ENCODE results near the gene NUP42. TPM values are rescaled to one million over a fixed set of nuclear protein-coding genes. Genes with fewer than 3 reads are reported as not detected.

Gene NUP42
- total and polyA plus RNA-seq, 2 of the 13 experiments (the other 11 are each of a cell fraction or from before 2014, with no cell fraction given) = 32.0 to 51.5 TPM

DNA sequence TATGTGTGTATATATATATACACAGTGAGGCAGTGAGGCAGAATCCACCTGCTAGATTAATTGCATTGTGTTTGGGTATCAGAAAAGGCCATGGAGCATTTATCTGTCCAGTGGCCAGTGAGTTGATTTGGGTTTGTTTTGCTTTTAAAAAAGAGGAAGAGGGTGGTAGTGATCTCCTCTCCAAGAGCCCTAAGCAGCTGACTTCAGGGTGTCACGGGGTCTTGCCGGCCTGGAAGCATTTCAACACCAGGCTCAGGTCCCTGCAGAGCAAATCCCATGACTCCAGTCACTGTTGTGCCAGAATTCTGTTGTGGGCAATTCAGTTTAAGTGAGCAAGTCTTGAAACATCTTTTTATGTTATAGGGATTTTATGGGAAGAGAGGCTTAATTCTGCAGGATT is 34.2 kb downstream of the NUP42 start:
- Histone ChIP-seq H4K20me1 (ENCODE audit: insufficient read depth, low read length) (no peaks in the 10 kb centered on the region), H3K9ac (ENCODE audit: insufficient read depth, low read depth, low read length) (no peak overlapping the region), H3K79me2 (ENCODE audit: insufficient read depth, low read length) (no peaks in the 10 kb centered on the region), H2AFZ (ENCODE audit: low read length) (no peak overlapping the region), H3K9me3 (ENCODE audit: low read length) (no peaks in the 10 kb centered on the region), H3K27me3 (ENCODE audit: control insufficient read depth in 1 of 2, insufficient read depth in 2 of 2, low read length in 2 of 2) (peaks cover 0 to 8% of the 10 kb centered on the region in 2 experiments; a peak in 2 of 5 replicates), H3K4me1 (ENCODE audit: insufficient read depth, low read length) (peaks cover 9% of the 10 kb centered on the region; the same call in 1 of the 2 replicates), H3K4me2 (ENCODE audit: low read depth, low read length) (no peak overlapping the region), H3K27ac (ENCODE audit: extremely low read length, insufficient read depth, low read length) (no peak overlapping the region), H3K36me3 (replicated peaks in 1 of 2; ENCODE audit: control insufficient read depth in 1 of 2, insufficient read depth in 2 of 2, low read length in 2 of 2) (no peaks in the 10 kb centered on the region), H3K4me3 (replicated peaks in 1 of 3; ENCODE audit: insufficient read depth in 1 of 3, low read depth in 2 of 3, low read length in 3 of 3) (no peak overlapping the region)
- ChIA-PET POLR2A (no interaction called here), CTCF (ENCODE audit: low intra/inter-chr PET ratio, low total read pairs) (no interaction called here)
- WGBS (ENCODE audit: low lambda C conversion rate) = 0% methylated on average over 2 of the region's 2 CpGs
- intact Hi-C loops (cut with micrococcal nuclease; ENCODE audit: unreplicated experiment) = no loop called here
- in situ Hi-C loops (cut with HindIII; ENCODE audit: extremely low pct_ligation_motif_present, low pct_unique_long_range_greater_than_20kb) = no loop called here
- no TSS peak for BruUV-seq (replicated peaks)
- ATAC-seq (no peak), FAIRE-seq (no peak), DNase-seq (ENCODE audit: low spot score) (no peak)
- TF ChIP-seq, protein P1, sequence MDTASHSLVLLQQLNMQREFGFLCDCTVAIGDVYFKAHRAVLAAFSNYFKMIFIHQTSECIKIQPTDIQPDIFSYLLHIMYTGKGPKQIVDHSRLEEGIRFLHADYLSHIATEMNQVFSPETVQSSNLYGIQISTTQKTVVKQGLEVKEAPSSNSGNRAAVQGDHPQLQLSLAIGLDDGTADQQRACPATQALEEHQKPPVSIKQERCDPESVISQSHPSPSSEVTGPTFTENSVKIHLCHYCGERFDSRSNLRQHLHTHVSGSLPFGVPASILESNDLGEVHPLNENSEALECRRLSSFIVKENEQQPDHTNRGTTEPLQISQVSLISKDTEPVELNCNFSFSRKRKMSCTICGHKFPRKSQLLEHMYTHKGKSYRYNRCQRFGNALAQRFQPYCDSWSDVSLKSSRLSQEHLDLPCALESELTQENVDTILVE (CRISPR knock-in tag; IDR thresholded peaks at IDR 0.05) = no peak
- no peak for TF ChIP-seq AHR (CRISPR knock-in tag; IDR thresholded peaks at IDR 0.05)
- TF ChIP-seq NKX3-1 (CRISPR knock-in tag; IDR thresholded peaks at IDR 0.05) = no peak
- TF ChIP-seq SMARCE1 (IDR thresholded peaks at IDR 0.05; ENCODE audit: borderline replicate concordance) = no peak
- no peak for TF ChIP-seq PHF20 (CRISPR knock-in tag; IDR thresholded peaks at IDR 0.05)
- no peak for TF ChIP-seq ZFP90 (CRISPR knock-in tag; IDR thresholded peaks at IDR 0.05; ENCODE audit: borderline replicate concordance)
- TF ChIP-seq, protein P2, sequence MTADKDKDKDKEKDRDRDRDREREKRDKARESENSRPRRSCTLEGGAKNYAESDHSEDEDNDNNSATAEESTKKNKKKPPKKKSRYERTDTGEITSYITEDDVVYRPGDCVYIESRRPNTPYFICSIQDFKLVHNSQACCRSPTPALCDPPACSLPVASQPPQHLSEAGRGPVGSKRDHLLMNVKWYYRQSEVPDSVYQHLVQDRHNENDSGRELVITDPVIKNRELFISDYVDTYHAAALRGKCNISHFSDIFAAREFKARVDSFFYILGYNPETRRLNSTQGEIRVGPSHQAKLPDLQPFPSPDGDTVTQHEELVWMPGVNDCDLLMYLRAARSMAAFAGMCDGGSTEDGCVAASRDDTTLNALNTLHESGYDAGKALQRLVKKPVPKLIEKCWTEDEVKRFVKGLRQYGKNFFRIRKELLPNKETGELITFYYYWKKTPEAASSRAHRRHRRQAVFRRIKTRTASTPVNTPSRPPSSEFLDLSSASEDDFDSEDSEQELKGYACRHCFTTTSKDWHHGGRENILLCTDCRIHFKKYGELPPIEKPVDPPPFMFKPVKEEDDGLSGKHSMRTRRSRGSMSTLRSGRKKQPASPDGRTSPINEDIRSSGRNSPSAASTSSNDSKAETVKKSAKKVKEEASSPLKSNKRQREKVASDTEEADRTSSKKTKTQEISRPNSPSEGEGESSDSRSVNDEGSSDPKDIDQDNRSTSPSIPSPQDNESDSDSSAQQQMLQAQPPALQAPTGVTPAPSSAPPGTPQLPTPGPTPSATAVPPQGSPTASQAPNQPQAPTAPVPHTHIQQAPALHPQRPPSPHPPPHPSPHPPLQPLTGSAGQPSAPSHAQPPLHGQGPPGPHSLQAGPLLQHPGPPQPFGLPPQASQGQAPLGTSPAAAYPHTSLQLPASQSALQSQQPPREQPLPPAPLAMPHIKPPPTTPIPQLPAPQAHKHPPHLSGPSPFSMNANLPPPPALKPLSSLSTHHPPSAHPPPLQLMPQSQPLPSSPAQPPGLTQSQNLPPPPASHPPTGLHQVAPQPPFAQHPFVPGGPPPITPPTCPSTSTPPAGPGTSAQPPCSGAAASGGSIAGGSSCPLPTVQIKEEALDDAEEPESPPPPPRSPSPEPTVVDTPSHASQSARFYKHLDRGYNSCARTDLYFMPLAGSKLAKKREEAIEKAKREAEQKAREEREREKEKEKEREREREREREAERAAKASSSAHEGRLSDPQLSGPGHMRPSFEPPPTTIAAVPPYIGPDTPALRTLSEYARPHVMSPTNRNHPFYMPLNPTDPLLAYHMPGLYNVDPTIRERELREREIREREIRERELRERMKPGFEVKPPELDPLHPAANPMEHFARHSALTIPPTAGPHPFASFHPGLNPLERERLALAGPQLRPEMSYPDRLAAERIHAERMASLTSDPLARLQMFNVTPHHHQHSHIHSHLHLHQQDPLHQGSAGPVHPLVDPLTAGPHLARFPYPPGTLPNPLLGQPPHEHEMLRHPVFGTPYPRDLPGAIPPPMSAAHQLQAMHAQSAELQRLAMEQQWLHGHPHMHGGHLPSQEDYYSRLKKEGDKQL (CRISPR knock-in tag; IDR thresholded peaks at IDR 0.05; ENCODE audit: low read depth) = no peak
- no peak for TF ChIP-seq ZNF546 (CRISPR knock-in tag; conservative IDR thresholded peaks at IDR 0.05)
- no peak for TF ChIP-seq SOX13 (IDR thresholded peaks at IDR 0.05)
- no peak for TF ChIP-seq SOX13 (CRISPR knock-in tag; conservative IDR thresholded peaks at IDR 0.05 in 1 of 2, IDR thresholded peaks at IDR 0.05 in 1 of 2)
- no peak for TF ChIP-seq TCF7L2 (IDR thresholded peaks at IDR 0.05; ENCODE audit: low read depth, low read length)
- TF ChIP-seq, protein P3, sequence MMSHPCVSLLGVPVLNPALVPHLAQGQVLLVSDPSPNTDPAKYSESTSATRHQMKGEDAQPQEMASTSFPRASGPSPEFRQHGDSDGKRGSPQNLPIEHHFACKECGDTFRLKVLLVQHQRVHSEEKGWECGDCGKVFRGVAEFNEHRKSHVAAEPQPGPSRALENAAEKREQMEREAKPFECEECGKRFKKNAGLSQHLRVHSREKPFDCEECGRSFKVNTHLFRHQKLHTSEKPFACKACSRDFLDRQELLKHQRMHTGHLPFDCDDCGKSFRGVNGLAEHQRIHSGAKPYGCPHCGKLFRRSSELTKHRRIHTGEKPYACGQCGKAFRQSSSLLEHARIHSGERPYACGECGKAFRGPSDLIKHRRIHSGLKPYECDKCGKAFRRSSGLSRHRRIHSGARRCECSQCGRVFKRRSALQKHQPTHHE (CRISPR knock-in tag; IDR thresholded peaks at IDR 0.05; ENCODE audit: borderline replicate concordance) = no peak
- TF ChIP-seq, protein P4, sequence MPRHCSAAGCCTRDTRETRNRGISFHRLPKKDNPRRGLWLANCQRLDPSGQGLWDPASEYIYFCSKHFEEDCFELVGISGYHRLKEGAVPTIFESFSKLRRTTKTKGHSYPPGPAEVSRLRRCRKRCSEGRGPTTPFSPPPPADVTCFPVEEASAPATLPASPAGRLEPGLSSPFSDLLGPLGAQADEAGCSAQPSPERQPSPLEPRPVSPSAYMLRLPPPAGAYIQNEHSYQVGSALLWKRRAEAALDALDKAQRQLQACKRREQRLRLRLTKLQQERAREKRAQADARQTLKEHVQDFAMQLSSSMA (CRISPR knock-in tag; IDR thresholded peaks at IDR 0.05) = no peak
- TF ChIP-seq, protein P5, sequence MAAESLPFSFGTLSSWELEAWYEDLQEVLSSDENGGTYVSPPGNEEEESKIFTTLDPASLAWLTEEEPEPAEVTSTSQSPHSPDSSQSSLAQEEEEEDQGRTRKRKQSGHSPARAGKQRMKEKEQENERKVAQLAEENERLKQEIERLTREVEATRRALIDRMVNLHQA (CRISPR knock-in tag; IDR thresholded peaks at IDR 0.05) = no peak
- no peak for TF ChIP-seq ZBTB8A (CRISPR knock-in tag; IDR thresholded peaks at IDR 0.05; ENCODE audit: borderline replicate concordance, low read depth)
- no peak for TF ChIP-seq PHF21A (CRISPR knock-in tag; IDR thresholded peaks at IDR 0.05)
- TF ChIP-seq, protein P6, sequence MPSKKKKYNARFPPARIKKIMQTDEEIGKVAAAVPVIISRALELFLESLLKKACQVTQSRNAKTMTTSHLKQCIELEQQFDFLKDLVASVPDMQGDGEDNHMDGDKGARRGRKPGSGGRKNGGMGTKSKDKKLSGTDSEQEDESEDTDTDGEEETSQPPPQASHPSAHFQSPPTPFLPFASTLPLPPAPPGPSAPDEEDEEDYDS (CRISPR knock-in tag; IDR thresholded peaks at IDR 0.05) = no peak

Data from HepG2 (cell line).